ENCODE results near the gene COL5A1. TPM values are rescaled to one million over a fixed set of nuclear protein-coding genes. Genes with fewer than 3 reads are reported as not detected.

COL5A1 gene
- total RNA-seq, 1 donor from 2014 or later: 13.9 TPM

DNA sequence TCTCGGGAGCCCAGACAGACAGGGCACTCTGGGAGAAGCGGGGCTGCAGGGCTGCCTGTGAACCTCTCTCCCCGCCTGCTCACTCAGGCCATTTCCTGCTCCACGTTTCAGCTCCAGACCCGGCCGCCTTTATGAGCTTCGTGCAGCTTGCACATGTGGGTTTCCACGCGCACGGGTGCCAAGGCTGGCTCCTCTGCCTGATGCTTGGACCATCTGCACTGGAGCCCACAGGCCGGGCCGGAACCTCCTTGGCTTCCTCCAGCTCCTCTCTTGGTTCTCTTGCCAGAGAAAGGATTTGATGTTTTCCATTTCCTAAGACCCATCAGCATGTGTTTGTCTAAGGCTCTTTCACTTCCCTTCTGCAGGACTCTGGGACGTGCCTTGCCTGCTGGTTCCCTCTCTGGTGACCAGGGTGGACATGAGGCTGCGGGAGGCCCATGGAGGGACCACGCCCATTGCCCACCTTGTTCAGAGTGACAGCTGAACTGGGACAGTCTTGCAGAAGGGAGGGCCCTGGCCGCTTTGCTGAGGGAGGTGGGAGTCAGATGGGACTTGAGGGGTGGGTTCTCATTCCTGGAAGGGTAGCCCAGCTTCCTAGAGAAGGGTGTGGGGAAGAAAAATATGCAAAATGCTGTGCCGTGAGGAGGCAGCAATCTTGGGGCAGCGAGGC is 23.3 kb upstream of the COL5A1 start:
- Histone ChIP-seq H3K9me3 (replicated peaks) (peaks cover 12% of the 10 kb centered on the region), H3K27me3 (ENCODE audit: low read depth) (peaks cover 68% of the 10 kb centered on the region), H3K4me1 (peaks cover 8% of the 10 kb centered on the region), H3K36me3 (no peaks in the 10 kb centered on the region), H3K4me3 (no peak overlapping the region), H3K27ac (replicated peaks) (no peak overlapping the region)
- intact Hi-C loops (cut with micrococcal nuclease): no loop called here
- DNase-seq: no peak
- TF ChIP-seq, protein P1, sequence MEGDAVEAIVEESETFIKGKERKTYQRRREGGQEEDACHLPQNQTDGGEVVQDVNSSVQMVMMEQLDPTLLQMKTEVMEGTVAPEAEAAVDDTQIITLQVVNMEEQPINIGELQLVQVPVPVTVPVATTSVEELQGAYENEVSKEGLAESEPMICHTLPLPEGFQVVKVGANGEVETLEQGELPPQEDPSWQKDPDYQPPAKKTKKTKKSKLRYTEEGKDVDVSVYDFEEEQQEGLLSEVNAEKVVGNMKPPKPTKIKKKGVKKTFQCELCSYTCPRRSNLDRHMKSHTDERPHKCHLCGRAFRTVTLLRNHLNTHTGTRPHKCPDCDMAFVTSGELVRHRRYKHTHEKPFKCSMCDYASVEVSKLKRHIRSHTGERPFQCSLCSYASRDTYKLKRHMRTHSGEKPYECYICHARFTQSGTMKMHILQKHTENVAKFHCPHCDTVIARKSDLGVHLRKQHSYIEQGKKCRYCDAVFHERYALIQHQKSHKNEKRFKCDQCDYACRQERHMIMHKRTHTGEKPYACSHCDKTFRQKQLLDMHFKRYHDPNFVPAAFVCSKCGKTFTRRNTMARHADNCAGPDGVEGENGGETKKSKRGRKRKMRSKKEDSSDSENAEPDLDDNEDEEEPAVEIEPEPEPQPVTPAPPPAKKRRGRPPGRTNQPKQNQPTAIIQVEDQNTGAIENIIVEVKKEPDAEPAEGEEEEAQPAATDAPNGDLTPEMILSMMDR (IDR thresholded peaks at IDR 0.05; ENCODE audit: borderline replicate concordance): no peak

DNA sequence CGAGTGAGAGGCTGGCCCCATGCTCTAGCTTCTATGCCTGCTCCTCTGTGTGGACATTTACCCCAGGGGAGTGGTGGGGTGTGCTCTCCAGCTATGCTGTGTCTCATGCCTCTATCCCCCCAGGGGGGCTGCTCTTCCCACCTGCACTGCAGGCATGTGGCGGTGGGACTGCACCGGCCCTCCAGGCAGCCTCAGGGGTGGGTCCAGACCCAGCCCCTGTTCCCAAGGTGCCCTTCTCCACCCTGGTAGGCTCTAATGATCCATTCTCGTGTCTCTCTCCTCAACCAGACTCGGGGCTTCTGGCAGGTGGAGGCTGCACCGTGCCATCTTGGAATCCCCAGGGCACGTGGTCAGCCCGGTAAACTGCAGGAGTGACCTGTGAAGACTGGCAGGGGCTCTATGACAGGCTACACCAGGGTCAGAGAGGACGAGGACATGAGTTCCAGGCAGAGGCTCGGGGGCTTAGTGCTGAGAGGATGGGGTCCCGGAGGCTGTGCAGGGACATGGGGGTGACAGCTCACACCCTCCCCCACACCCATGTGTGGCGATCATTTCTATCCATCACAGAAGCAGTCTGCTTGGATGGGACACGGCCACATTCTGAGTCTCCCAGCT is 22.7 kb upstream of the COL5A1 start:
- Histone ChIP-seq H3K36me3 (no peaks in the 10 kb centered on the region), H3K27ac (replicated peaks) (no peak overlapping the region), H3K27me3 (ENCODE audit: low read depth) (peaks cover 74% of the 10 kb centered on the region), H3K4me1 (peaks cover 8% of the 10 kb centered on the region), H3K9me3 (replicated peaks) (peaks cover 5% of the 10 kb centered on the region), H3K4me3 (no peak overlapping the region)
- TF ChIP-seq, protein P1 (IDR thresholded peaks at IDR 0.05; ENCODE audit: borderline replicate concordance): no peak
- DNase-seq: no peak
- intact Hi-C loops (cut with micrococcal nuclease): no loop called here

DNA sequence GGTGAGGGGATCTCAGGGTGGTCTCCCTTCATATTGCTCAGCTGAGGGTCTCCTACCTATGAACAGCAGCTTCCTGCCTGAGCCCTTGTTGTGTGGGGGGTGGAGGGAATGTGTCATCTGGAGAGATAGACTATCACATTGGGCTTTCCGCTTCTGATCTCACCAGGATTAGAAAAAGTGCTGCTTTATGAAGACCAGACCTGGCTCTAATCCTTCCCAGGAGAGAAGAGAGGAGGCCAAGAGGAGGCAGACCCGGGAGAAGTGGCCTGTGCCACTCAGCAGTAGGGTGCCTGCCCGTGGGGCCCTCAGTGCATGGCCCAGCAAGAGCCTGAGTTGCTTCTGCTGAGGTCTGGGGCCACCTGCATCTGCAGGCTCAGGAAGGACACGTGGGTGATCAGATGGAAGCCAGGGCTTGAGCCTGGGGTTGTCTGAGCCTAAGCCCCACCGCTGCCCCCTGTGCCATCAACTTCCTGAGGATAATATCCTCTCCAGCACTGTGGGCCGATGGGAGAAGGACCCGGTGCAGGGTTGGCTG is 22.1 kb upstream of the COL5A1 start:
- TF ChIP-seq, protein P1 (IDR thresholded peaks at IDR 0.05; ENCODE audit: borderline replicate concordance): no peak
- Histone ChIP-seq H3K27ac (replicated peaks) (no peak overlapping the region), H3K27me3 (ENCODE audit: low read depth) (peaks cover 74% of the 10 kb centered on the region), H3K4me3 (no peak overlapping the region), H3K4me1 (peaks cover 8% of the 10 kb centered on the region), H3K36me3 (no peaks in the 10 kb centered on the region), H3K9me3 (replicated peaks) (no peaks in the 10 kb centered on the region)
- no peak for DNase-seq
- intact Hi-C loops (cut with micrococcal nuclease): no loop called here

DNA sequence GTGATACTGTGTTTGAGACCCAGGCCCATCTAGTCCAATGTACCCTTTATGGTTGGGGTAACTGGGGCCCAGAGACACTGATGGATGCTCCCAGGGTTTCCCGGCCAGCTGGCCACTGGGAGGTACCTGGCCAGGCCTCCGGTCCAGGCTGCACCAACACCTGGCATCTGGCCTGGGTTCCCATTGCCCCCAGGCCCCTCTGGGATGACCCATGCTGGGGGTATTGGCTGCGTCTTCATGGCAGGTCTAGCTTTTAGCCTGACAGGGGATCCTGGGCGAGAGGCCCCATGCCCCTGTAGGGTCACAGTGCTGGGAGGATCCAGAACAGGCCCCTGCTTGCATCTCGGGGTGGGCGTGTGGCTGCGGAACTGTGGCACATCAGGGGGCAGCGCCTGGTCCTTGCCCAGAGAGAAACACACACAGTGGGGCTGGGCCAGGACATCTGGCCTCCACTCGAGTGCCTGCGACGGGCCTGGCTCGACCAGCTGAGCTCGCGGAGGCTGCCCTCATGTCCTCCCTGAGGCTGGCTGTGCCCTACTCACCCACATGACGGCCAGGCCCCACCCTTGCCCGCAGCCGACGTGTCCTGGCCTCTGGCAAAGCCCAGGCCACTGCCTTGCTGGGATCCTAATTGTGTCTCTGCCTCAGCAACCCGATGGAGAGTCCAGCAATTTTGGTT is 21.5 kb upstream of the COL5A1 start:
- TF ChIP-seq, protein P1 (IDR thresholded peaks at IDR 0.05; ENCODE audit: borderline replicate concordance): no peak
- intact Hi-C loops (cut with micrococcal nuclease): no loop called here
- no peak overlapping the region for H3K27ac ChIP-seq (replicated peaks)
- H3K27me3 ChIP-seq (ENCODE audit: low read depth): peaks cover 74% of the 10 kb centered on the region
- no peaks in the 10 kb centered on the region for H3K36me3 ChIP-seq
- H3K4me1 ChIP-seq: peaks cover 8% of the 10 kb centered on the region
- H3K9me3 ChIP-seq (replicated peaks): no peaks in the 10 kb centered on the region
- H3K4me3 ChIP-seq: no peak overlapping the region
- DNase-seq: no peak

DNA sequence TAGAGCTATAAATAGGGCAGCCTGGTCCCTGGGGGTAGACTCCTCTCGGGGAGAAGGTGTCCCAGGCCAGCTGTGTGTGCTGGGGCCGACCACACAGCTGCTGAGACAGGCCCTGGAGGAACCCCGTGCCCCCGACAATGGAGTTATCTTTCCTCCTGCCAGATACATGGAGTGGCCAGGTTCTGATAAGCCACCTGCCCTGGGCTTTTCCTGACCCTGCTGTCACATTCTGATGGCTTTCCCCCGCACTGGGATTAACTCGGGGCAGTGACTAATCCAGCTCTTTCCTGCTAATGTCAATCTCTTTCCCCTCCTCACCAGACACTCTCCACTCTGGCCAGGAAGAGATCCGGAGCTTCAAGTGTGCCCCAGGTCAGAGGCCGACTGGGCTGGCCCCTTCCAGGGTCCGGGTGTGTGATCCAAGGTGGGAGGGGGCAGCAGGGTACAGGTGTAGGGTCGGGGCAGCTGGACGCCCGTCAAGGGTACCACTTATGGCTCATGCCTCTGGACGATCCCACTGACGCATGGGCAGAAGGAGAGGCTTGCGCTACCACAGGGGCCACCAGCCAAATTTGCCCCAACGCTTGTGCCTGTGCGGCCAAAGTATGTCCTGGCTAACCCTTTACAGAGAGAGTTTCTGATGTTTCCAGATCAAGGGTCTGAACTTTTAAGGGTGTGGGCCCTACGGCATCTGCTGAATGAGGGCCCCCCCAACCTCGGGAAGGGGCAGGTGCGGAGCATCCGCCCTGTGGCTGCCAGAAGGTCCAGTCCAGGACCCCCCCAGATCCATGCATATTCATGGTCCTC is 20.6 kb upstream of the COL5A1 start:
- peaks cover 8% of the 10 kb centered on the region for H3K4me1 ChIP-seq
- H3K27me3 ChIP-seq (ENCODE audit: low read depth): peaks cover 71% of the 10 kb centered on the region
- no peak overlapping the region for H3K27ac ChIP-seq (replicated peaks)
- TF ChIP-seq, protein P1 (IDR thresholded peaks at IDR 0.05; ENCODE audit: borderline replicate concordance): no peak
- H3K36me3 ChIP-seq: no peaks in the 10 kb centered on the region
- intact Hi-C loops (cut with micrococcal nuclease): no loop called here
- no peak overlapping the region for H3K4me3 ChIP-seq
- DNase-seq: no peak
- H3K9me3 ChIP-seq (replicated peaks): no peaks in the 10 kb centered on the region
